ENCODE results near the gene NDUFS8.

NDUFS8 gene

DNA sequence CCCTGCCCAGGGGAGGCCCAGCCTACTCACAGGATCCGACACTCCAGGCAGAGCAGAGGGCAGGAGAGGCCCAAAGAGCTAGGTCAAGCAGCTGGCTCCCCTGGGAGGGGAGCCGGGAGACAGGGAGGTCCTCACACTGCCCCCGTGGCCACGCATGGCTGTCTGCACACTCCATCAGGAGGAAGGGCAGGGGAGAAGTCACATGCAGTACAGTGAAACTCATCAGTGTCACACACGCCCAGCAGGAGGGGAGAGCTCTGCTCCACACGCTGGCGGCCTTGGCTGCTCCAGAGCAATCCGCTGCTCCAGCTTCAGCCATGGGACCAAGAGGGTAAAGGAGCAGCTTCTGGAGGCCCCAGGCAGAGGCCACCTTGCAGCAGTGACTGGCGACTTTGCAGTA is 22.6 kb downstream of the NDUFS8 start:
- H3K4me2 ChIP-seq (ENCODE audit: low read depth, low read length, poor library complexity, severe bottlenecking): no peak overlapping the region

GRCh38 chr11:68053981-68054812 is 23.7 kb downstream of the NDUFS8 start:
- no peaks in the 10 kb centered on the region for H3F3A ChIP-seq (ENCODE audit: low read depth)
- no peaks in the 10 kb centered on the region for H3K4me1 ChIP-seq (ENCODE audit: insufficient read depth, low read length, poor library complexity, severe bottlenecking)
- H3K9me2 ChIP-seq (replicated peaks; ENCODE audit: low read depth, low read length): no peaks in the 10 kb centered on the region
- no peak overlapping the region for H3K4me3 ChIP-seq (ENCODE audit: low read length, poor library complexity, severe bottlenecking)
- H3K36me3 ChIP-seq (ENCODE audit: insufficient read depth, low read length): peaks cover 11% of the 10 kb centered on the region; the same call in 1 of the 2 replicates
- H3K27me3 ChIP-seq (ENCODE audit: insufficient read depth, low read length, poor library complexity, severe bottlenecking): no peaks in the 10 kb centered on the region
- no peaks in the 10 kb centered on the region for H4K20me1 ChIP-seq (ENCODE audit: insufficient read depth, low read length, poor library complexity, severe bottlenecking)
- TF ChIP-seq EZH2phosphoT487 (IDR thresholded peaks at IDR 0.05; ENCODE audit: borderline replicate concordance) (no peak), CTCF (conservative IDR thresholded peaks at IDR 0.05; ENCODE audit: low read length) (no peak)
- H3K9ac ChIP-seq (ENCODE audit: low read depth, low read length, poor library complexity, severe bottlenecking): no peak overlapping the region
- no peaks in the 10 kb centered on the region for H3K79me2 ChIP-seq (ENCODE audit: insufficient read depth, low read length)
- H2AFZ ChIP-seq (ENCODE audit: low read length): no peak overlapping the region
- H3K4me2 ChIP-seq (ENCODE audit: low read depth, low read length, poor library complexity, severe bottlenecking): no peak overlapping the region
- no peaks in the 10 kb centered on the region for H3K9me3 ChIP-seq (ENCODE audit: insufficient read depth, low read depth, low read length)

More for the DNA sequence above, 22.6 kb downstream of the NDUFS8 start:
- Histone ChIP-seq H3K4me1 (ENCODE audit: insufficient read depth, low read length, poor library complexity, severe bottlenecking) (no peaks in the 10 kb centered on the region), H3K9me2 (replicated peaks; ENCODE audit: low read depth, low read length) (no peaks in the 10 kb centered on the region), H3K9me3 (ENCODE audit: insufficient read depth, low read depth, low read length) (no peaks in the 10 kb centered on the region), H3K36me3 (ENCODE audit: insufficient read depth, low read length) (peaks cover 5% of the 10 kb centered on the region; the same call in 1 of the 2 replicates), H3K9ac (ENCODE audit: low read depth, low read length, poor library complexity, severe bottlenecking) (no peak overlapping the region), H3K4me3 (ENCODE audit: low read length, poor library complexity, severe bottlenecking) (no peak overlapping the region), H2AFZ (ENCODE audit: low read length) (no peak overlapping the region), H3K27me3 (ENCODE audit: insufficient read depth, low read length, poor library complexity, severe bottlenecking) (no peaks in the 10 kb centered on the region), H3F3A (ENCODE audit: low read depth) (no peaks in the 10 kb centered on the region), H3K79me2 (ENCODE audit: insufficient read depth, low read length) (no peaks in the 10 kb centered on the region), H4K20me1 (ENCODE audit: insufficient read depth, low read length, poor library complexity, severe bottlenecking) (no peaks in the 10 kb centered on the region)
- TF ChIP-seq EZH2phosphoT487 (IDR thresholded peaks at IDR 0.05; ENCODE audit: borderline replicate concordance) (no peak), CTCF (conservative IDR thresholded peaks at IDR 0.05; ENCODE audit: low read length) (no peak)

DNA sequence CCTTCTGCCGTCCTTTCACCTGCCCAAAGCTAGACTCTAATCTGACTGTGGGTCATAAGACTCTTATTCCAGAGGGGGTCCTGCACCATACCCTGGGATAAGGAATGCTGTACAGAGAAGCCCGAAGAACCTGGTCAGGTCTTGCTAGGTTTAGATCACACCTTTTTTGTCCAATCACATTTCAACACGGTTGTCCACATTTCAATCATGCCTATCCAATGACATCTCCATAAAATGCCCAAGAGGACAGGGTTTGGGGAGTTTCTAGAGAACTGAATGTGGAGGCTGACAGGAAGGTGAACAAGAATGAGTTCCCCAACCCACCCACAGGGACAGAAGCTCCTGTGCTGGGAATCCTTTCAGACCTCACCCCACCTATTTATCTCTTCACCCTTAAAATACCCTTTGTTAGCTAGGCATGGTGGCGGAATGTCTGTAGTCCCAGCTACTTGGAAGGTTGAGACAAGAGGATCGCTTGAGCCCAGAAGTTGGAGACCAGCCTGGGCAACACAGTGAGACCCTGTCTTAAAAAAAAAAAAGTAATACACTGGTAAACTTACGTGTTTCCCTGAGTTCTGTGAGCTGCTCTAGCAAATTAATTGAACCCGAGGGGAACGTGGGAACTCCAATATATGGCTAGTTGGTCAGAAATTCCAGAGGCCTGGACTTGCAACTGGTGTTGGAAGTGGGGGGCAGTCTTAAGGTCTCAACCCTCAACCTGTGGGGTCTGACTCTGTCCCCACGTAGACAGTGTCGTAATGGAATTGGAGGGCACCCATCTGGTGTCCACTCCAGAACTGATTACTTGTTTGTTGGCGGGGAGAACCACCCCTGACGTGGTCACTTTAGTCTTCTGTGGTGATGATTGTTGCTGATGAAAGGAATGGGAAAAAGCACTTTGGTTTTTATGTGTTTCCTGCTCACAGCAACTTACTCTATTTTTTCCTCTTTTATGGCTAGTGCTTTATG is 26.1 kb downstream of the NDUFS8 start:
- H3K9me2 ChIP-seq (replicated peaks; ENCODE audit: low read depth, low read length): no peaks in the 10 kb centered on the region
- H3K9ac ChIP-seq (ENCODE audit: low read depth, low read length, poor library complexity, severe bottlenecking): no peak overlapping the region
- H3K9me3 ChIP-seq (ENCODE audit: insufficient read depth, low read depth, low read length): no peaks in the 10 kb centered on the region
- no peaks in the 10 kb centered on the region for H3K27me3 ChIP-seq (ENCODE audit: insufficient read depth, low read length, poor library complexity, severe bottlenecking)
- H3F3A ChIP-seq (ENCODE audit: low read depth): no peaks in the 10 kb centered on the region
- H3K4me2 ChIP-seq (ENCODE audit: low read depth, low read length, poor library complexity, severe bottlenecking): no peak overlapping the region
- H2AFZ ChIP-seq (ENCODE audit: low read length): no peak overlapping the region
- H3K79me2 ChIP-seq (ENCODE audit: insufficient read depth, low read length): no peaks in the 10 kb centered on the region
- no peak overlapping the region for H3K4me3 ChIP-seq (ENCODE audit: low read length, poor library complexity, severe bottlenecking)
- H3K4me1 ChIP-seq (ENCODE audit: insufficient read depth, low read length, poor library complexity, severe bottlenecking): no peaks in the 10 kb centered on the region
- H4K20me1 ChIP-seq (ENCODE audit: insufficient read depth, low read length, poor library complexity, severe bottlenecking): no peaks in the 10 kb centered on the region
- TF ChIP-seq CTCF (conservative IDR thresholded peaks at IDR 0.05; ENCODE audit: low read length) (no peak), EZH2phosphoT487 (IDR thresholded peaks at IDR 0.05; ENCODE audit: borderline replicate concordance) (no peak)
- H3K36me3 ChIP-seq (ENCODE audit: insufficient read depth, low read length): peaks cover 22% of the 10 kb centered on the region; the same call in 1 of the 2 replicates
